Retinal pigment epithelial cell (primary cell): Measurements from ENCODE around the gene MYBPH.

Experiments
- DNase-seq: peaks from one replicate; pipeline ENCODE4 v3.0.0-alpha.2; 2010; ENCODE audit warnings: low read depth
- H3K4me3 ChIP-seq: 2 replicates; pipeline ENCODE4 v1.5.1; 2011; ENCODE audit warnings: mild to moderate bottlenecking, low read length, control low read depth, moderate library complexity
- TF ChIP-seq, protein P1 (sequence below): conservative IDR thresholded peaks from 2 replicates; pipeline ENCODE4 v1.5.1; 2011; ENCODE audit warnings: low read depth, low read length, control low read depth, inconsistent platforms

Gene MYBPH

DNA sequence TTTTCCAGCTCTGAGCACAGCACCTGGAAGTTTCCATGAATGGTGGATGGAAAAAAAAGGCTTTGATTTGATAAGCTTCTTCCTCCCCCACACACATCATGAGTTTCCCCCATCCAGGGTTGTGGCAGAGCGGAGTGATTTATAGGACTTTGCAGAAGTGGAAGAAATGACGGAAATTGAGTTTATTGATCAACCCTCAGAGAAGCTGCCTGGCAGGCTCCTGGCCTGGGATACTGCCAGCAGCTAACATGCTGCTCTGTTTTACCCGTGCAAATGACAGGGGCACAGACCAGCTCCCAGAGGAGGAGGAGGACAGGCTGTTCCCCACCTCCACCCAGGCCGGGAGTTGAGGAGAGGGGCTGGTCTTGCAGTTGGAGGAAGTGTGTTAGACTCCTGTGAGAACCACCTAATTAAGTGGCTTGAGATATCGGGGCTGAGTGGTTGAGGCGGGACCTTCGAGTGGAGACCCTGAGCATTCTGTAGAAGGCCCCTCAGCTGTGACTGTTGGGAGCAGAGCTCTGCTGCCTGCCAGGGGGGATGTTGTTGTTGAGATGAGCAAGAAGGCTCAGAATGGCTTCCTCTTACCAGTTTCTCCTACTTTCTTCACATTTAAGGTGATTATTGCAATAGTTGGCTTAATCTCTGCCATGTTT is 26.3 kb downstream of the MYBPH start:
- H3K4me3 ChIP-seq, result no peak overlapping the region
- TF ChIP-seq, protein P1, sequence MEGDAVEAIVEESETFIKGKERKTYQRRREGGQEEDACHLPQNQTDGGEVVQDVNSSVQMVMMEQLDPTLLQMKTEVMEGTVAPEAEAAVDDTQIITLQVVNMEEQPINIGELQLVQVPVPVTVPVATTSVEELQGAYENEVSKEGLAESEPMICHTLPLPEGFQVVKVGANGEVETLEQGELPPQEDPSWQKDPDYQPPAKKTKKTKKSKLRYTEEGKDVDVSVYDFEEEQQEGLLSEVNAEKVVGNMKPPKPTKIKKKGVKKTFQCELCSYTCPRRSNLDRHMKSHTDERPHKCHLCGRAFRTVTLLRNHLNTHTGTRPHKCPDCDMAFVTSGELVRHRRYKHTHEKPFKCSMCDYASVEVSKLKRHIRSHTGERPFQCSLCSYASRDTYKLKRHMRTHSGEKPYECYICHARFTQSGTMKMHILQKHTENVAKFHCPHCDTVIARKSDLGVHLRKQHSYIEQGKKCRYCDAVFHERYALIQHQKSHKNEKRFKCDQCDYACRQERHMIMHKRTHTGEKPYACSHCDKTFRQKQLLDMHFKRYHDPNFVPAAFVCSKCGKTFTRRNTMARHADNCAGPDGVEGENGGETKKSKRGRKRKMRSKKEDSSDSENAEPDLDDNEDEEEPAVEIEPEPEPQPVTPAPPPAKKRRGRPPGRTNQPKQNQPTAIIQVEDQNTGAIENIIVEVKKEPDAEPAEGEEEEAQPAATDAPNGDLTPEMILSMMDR, result no peak
- no peak for DNase-seq

GRCh38 chr1:203148579-203148978 is 27.0 kb downstream of the MYBPH start:
- TF ChIP-seq, protein P1, result no peak

GRCh38 chr1:203148127-203148526 is 27.5 kb downstream of the MYBPH start:
- DNase-seq, result no peak
- TF ChIP-seq, protein P1, result peak; percentile 40
- H3K4me3 ChIP-seq, result no peak overlapping the region

More at GRCh38 chr1:203148579-203148978, 27.0 kb downstream of the MYBPH start:
- no peak for DNase-seq
- H3K4me3 ChIP-seq, result no peak overlapping the region

DNA sequence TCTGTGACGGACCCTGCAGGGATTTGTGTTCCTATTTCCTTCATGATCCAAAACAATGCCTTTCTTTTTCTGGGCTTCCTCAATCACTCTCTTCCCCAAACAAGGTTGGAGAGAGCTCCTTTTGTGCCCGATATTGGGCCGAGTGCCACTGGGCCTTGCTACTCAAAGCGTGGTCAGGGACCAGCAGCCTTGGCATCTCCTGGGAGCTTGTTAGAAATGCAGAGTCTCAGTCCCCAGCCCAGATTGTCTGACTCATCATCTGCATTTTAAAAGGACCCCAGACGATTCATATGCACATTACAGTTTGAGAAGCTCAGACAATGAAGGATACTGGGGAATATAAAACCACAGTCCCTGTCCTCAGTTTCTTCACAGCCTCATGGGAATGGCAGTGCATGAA is 28.2 kb downstream of the MYBPH start:
- no peak for DNase-seq
- no peak overlapping the region for H3K4me3 ChIP-seq
- TF ChIP-seq, protein P1, result no peak

DNA sequence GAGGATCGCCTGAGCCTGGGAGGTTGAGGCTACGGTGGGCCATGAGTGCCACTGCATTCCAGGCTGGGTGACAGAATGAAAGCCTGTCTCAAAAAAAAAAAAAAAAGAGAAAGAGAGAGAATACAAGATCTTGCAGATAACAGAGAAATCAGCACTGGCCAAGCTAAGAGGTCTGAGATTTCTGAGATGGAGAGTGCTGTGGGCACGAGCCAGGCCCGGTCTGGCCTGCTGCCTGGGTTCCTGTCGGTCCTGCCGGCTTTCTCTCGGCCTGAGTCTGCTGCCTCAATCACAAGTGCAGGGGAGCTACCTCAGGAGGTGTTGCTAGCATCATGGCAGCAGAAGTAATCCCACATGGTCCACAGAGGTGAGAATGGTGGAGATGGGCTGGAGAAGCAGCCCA is 29.1 kb downstream of the MYBPH start:
- TF ChIP-seq, protein P1, result no peak
- no peak overlapping the region for H3K4me3 ChIP-seq
- no peak for DNase-seq

DNA sequence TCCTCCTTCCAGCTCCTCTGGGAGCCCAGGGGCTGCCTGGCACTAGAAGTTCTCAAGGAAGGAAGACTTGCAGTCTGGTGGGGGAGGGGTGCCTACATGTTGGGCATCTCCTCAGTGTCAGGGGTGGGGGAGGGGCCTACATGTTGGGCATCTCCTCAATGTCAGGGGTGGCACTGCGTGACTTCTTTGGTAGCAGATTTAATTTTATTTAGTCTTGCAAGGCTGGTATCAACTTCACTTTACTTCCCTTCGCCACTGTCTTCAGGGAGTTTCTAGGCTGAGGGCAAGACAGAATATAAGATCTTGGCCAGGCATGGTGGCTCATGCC is 29.6 kb downstream of the MYBPH start:
- no peak for DNase-seq
- TF ChIP-seq, protein P1, result no peak
- no peak overlapping the region for H3K4me3 ChIP-seq

- TF ChIP-seq, protein P1, result no peak
- no peak for DNase-seq
- no peak overlapping the region for H3K4me3 ChIP-seq
Measured at GRCh38 chr1:203145321-203146041, 30.1 kb downstream of the MYBPH start.
